ENCODE measurements around the gene POLR2L. TPM values are rescaled to one million over a fixed set of nuclear protein-coding genes. Genes with fewer than 3 reads are reported as not detected.

POLR2L gene
- total RNA-seq, 4 donors from 2014 or later: 95.5 to 165 (median 110) TPM

DNA sequence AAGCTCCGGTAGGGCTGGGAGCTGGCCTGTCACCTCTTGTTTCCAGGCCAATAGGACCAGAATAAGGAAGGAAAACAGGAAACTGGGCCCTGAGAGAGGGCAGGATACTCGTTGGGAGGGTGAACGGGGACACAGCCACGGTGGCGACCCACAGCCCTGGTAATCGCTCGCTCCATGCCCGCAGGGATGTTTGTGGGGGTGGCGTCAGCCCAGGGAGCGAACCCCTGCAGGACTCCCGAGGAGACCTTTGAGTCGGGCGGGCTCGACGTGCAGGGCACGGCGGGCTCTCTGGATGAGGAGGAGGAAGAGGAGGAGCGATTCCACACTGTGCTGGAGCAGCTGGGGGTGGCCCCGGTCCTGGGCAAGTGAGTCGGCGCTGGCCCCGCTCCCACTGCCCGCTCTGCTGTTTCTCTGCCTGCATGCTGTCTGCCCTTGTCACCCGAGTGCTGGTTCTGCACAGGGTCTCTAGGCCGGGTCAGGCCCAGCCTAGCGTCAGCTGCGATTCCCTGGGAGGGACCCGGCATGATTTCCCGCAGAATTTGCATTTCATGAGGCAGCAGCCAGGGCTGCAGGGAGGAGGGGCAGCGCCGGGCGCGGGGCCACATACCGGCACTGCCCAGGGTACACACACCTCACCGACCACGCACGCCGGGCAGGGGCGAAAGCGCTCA is 13.0 kb downstream of the POLR2L start:
- TF ChIP-seq, protein P1, sequence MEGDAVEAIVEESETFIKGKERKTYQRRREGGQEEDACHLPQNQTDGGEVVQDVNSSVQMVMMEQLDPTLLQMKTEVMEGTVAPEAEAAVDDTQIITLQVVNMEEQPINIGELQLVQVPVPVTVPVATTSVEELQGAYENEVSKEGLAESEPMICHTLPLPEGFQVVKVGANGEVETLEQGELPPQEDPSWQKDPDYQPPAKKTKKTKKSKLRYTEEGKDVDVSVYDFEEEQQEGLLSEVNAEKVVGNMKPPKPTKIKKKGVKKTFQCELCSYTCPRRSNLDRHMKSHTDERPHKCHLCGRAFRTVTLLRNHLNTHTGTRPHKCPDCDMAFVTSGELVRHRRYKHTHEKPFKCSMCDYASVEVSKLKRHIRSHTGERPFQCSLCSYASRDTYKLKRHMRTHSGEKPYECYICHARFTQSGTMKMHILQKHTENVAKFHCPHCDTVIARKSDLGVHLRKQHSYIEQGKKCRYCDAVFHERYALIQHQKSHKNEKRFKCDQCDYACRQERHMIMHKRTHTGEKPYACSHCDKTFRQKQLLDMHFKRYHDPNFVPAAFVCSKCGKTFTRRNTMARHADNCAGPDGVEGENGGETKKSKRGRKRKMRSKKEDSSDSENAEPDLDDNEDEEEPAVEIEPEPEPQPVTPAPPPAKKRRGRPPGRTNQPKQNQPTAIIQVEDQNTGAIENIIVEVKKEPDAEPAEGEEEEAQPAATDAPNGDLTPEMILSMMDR (IDR thresholded peaks at IDR 0.05): no peak
- no peak for DNase-seq (ENCODE audit: low spot score)
- peak; percentile 17 for ATAC-seq (ENCODE audit: low FRiP score)

DNA sequence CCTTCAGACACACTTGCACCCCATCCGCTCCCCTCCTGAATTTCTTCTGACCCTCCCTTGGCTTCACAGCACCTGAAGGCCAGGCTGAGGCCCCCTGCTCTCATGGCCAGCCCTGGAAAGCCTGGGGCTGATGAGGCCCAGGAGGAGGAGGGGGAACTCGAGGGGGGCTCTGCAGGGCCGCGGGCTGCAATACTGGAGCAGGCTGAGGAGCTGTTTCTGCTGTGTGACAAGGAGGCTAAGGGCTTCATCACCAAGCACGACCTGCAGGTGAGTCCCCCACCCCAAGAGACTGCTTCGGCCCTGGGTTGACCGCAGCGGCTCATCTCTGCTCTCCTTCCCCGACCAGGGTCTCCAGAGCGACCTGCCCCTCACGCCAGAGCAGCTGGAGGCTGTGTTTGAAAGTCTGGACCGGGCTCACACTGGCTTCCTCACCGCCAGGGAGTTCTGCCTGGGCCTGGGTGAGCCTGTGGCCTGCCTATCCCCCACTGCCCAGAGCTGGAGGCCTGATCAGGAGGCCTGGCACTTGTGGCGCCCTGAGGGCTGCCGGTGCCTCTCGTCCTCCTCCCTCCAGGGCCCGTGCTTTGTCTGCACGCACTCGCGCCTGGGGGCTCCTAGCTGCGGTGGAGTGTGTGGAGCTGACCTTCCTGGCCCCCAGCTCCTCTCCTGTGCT is 13.7 kb downstream of the POLR2L start:
- no peak for DNase-seq (ENCODE audit: low spot score)
- TF ChIP-seq, protein P1 (IDR thresholded peaks at IDR 0.05): no peak
- no peak for ATAC-seq (ENCODE audit: low FRiP score)

DNA sequence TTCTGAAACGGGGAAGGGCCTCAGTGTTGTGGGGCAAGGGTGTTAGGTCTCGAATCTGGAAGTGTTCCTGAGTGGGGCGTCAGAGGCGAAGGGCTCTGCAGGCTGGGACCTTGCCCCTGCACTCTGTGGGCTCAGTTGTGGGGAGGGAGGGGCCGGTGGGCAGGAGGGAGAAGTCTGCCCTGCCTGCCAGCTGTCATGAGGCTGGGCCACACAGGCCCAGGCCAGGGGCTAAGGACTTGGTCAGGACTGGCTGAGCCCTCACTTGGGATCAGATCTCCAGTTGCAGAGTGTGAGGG is 14.5 kb downstream of the POLR2L start, which contains the start of gene CRACR2B:
CRACR2B (plus strand) TSS at position 23 of the 296 bp plus-strand sequence. CDS start 689 bp downstream, outside the sequence.
- TF ChIP-seq, protein P1 (IDR thresholded peaks at IDR 0.05): no peak
- DNase-seq (ENCODE audit: low spot score) (no peak), ATAC-seq (ENCODE audit: low FRiP score) (no peak)

DNA sequence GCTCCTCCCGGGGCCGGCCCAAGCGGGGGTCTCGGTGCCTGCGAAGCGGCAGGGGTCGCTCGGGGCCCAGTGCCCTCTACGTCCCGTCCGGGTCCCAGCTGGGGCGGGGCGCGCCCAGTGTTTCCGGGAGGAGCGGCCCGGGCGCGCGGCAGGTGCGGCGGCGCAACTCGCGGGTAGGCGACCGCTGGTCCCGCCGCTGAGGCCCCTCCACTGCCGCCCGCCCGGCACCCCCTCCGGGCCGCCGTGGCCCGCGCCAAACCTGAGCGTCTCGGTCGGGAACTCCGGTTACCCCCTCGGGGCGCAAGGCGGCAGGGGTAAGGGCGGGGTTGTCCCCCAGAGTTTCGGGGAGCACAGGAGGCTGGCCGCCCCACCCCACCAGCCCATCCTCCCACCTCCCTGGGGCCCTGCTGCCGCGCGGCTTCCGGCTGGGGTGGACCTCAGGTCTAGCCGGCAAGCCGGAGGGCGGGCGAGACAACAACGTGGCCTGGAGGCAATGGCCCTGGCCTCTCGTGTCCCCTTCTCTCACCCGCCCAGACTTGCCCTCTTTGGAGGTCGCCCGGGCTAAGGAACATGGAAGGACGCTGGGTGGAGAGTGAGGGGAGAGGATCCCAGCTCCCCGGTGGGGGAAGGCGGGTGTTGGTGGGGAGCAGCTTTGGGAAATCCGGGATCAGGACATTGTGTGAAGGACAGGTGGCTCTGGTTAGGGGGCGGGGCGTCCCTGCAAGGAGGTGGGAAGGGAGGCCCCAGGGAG is 15.0 kb downstream of the POLR2L start:
- ATAC-seq (ENCODE audit: low FRiP score) (no peak), DNase-seq (ENCODE audit: low spot score) (no peak)

DNA sequence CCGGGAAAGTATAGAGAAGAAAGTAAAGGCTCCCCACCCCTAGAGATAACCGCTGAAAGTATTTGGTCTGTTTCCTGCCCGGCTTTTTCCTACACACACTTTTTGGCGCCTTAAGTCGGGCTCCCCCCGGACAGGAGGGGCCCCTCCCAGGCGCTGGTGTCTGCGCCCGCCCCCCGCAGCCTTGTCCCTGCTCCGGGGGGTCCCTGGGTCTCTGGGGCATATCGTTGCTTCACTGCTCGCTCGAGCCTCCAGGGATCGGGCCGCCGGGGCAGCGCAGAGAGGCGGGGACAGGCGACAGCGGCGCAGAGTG is 15.5 kb downstream of the POLR2L start:
- DNase-seq (ENCODE audit: low spot score) (no peak), ATAC-seq (ENCODE audit: low FRiP score) (no peak)
- TF ChIP-seq, protein P1 (IDR thresholded peaks at IDR 0.05): no peak

More for the DNA sequence above, 15.0 kb downstream of the POLR2L start:
- TF ChIP-seq, protein P1 (IDR thresholded peaks at IDR 0.05): no peak

DNA sequence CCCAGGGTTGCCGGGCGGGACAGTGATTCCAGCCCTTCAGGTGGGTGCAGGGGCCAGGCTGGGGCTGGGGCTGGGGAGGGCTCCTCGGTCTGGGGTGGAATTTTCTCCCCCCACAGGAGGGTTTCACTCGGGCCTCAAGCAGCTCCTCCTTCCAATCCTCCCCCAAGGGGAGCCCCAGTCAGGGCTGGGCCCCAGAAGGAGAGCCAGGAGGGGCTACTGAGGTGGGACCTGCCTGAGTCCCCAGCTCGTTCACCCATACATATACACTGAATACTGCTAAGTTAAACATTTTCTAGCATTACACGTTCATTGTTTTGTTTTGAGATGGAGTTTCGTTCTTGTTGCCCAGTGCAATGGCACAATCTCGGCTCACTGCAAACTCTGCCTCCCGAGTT is 16.1 kb downstream of the POLR2L start:
- ATAC-seq (ENCODE audit: low FRiP score): no peak
- DNase-seq (ENCODE audit: low spot score): no peak
- TF ChIP-seq, protein P1 (IDR thresholded peaks at IDR 0.05): no peak

Measured in omental fat pad (tissue), 4 donors.